Ramos (cell line): ENCODE results near the gene OR52E6.

Experiments used
- in situ Hi-C: fragments of 300-500 bp; cut with MboI; formaldehyde crosslinking; loops from one replicate; pipeline ENCODE4 v1.14.3; 2022; ENCODE audit warnings: low sequenced_read_pairs; ENCODE audit not compliant: unreplicated experiment

The OR52E6 gene

DNA sequence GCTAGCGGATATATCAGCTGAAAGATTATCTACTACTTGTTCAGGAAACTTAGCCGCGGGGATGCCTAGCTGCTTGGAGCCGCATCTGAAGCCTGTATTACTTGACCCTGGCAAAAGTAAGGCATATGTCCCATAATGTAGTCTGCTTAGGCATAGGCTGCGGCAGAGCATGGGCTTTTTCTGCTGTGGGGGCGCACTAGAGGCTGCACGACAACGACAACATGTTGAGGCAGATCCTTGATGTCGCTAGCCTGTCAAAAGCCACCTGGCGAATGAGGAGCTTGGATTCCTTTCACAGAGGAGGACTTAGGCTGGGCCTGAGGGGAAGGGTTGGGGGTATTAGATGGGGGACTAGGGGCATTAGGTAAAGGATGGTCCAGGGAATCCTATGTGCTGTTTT is 34.1 kb downstream of the OR52E6 start:
- in situ Hi-C loops = loop anchor here (10.0 to 25.0 kb wide), 2 partner anchors 195 to 333 kb away; no protein-coding TSS in a partner anchor

DNA sequence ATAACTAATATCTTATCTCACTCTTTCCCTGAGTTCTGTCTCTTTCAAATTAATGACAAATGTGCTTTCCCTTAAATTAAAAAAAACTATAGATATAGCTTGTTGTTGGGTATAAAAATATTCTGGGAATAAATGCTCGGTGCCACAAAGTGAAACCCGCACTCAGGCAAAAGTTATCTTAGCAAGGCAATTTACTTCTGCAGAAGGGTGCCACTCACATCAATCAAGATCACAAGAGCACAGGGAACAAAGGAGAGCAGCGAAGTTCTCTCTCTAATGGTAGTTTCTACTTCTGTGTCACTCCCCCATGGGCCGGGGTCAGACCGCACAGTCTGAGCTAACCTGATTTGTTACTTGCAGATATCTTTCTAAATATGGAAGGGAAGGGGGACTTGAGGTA is 37.7 kb downstream of the OR52E6 start:
- in situ Hi-C loops = loop anchor here (10.0 to 25.0 kb wide), 2 partner anchors 192 to 329 kb away; no protein-coding TSS in a partner anchor

- in situ Hi-C loops = no loop called here
Measured at GRCh38 chr11:5796541-5796940, 45.2 kb downstream of the OR52E6 start.

GRCh38 chr11:5791165-5791564 is 50.5 kb downstream of the OR52E6 start, which contains the start of gene OR52N1:
OR52N1 (minus strand) TSS chr11:5791265; CDS start chr11:5788816, 2,449 bp downstream.
- in situ Hi-C loops = no loop called here
